ENCODE data around the gene CACNA2D3.

- TF ChIP-seq SP1 (IDR thresholded peaks at IDR 0.05) (no peak), RAD21 (IDR thresholded peaks at IDR 0.05) (no peak), HNF4G (IDR thresholded peaks at IDR 0.05) (no peak)
Measured at GRCh38 chr3:54622678-54623077, 500.3 kb downstream of the CACNA2D3 start.
